ENCODE measurements around the gene OSBPL10.
"Not testable (repeated sequence)": the region's sequence is repeated elsewhere in the genome, so short reads cannot be mapped to it uniquely, and the experiment has no call there.

The OSBPL10 gene

GRCh38 chr3:31891876-31892455 lies 89.1 kb downstream of the OSBPL10 start:
- no peak for DNase-seq (ENCODE audit: low spot score)

- no peak for DNase-seq (ENCODE audit: low spot score)
Measured at GRCh38 chr3:31890742-31891469, 90.2 kb downstream of the OSBPL10 start.

GRCh38 chr3:31890007-31890406 lies 91.1 kb downstream of the OSBPL10 start:
- DNase-seq (ENCODE audit: low spot score): no peak

- no peak for DNase-seq (ENCODE audit: low spot score)
Measured at GRCh38 chr3:31885235-31885634, 95.8 kb downstream of the OSBPL10 start.

GRCh38 chr3:31884251-31884650 lies 96.8 kb downstream of the OSBPL10 start:
- no peak for DNase-seq (ENCODE audit: low spot score)

GRCh38 chr3:31882895-31883294 lies 98.2 kb downstream of the OSBPL10 start:
- no peak for DNase-seq (ENCODE audit: low spot score)

GRCh38 chr3:31882431-31882830 lies 98.6 kb downstream of the OSBPL10 start:
- no peak for DNase-seq (ENCODE audit: low spot score)

GRCh38 chr3:31880482-31881078 lies 100.5 kb downstream of the OSBPL10 start:
- no peak for DNase-seq (ENCODE audit: low spot score)

GRCh38 chr3:31880020-31880419 lies 101.0 kb downstream of the OSBPL10 start:
- no peak for DNase-seq (ENCODE audit: low spot score)

GRCh38 chr3:31879365-31879764 lies 101.7 kb downstream of the OSBPL10 start:
- no peak for DNase-seq (ENCODE audit: low spot score)

- DNase-seq (ENCODE audit: low spot score): no peak
Measured at GRCh38 chr3:31878231-31878838, 102.7 kb downstream of the OSBPL10 start.

GRCh38 chr3:31876331-31876730 lies 104.7 kb downstream of the OSBPL10 start:
- no peak for DNase-seq (ENCODE audit: low spot score)

- no peak for DNase-seq (ENCODE audit: low spot score)
Measured at GRCh38 chr3:31875437-31875836, 105.6 kb downstream of the OSBPL10 start.

GRCh38 chr3:31873254-31873820 lies 107.7 kb downstream of the OSBPL10 start:
- no peak for DNase-seq (ENCODE audit: low spot score)

GRCh38 chr3:31871939-31872507 lies 109.0 kb downstream of the OSBPL10 start:
- DNase-seq (ENCODE audit: low spot score): no peak

GRCh38 chr3:31870111-31870510 lies 111.0 kb downstream of the OSBPL10 start:
- DNase-seq (ENCODE audit: low spot score): not testable (repeated sequence)

- no peak for DNase-seq (ENCODE audit: low spot score)
Measured at GRCh38 chr3:31868236-31868635, 112.8 kb downstream of the OSBPL10 start.

GRCh38 chr3:31862666-31863279 lies 118.3 kb downstream of the OSBPL10 start:
- DNase-seq (ENCODE audit: low spot score): no peak

GRCh38 chr3:31861826-31862225 lies 119.2 kb downstream of the OSBPL10 start:
- no peak for DNase-seq (ENCODE audit: low spot score)

- DNase-seq (ENCODE audit: low spot score): not testable (repeated sequence)
Measured at GRCh38 chr3:31860642-31861041, 120.4 kb downstream of the OSBPL10 start.

- no peak for DNase-seq (ENCODE audit: low spot score)
Measured at GRCh38 chr3:31859245-31859644, 121.8 kb downstream of the OSBPL10 start.

GRCh38 chr3:31858439-31858838 lies 122.6 kb downstream of the OSBPL10 start:
- no peak for DNase-seq (ENCODE audit: low spot score)
